NK-92 (cell line): ENCODE measurements around the gene CD58.
"Not testable (repeated sequence)": the region's sequence is repeated elsewhere in the genome, so short reads cannot be mapped to it uniquely, and the experiment has no call there.

Source experiments
- DNase-seq: peaks from one replicate; lab custom pipeline; 2025; ENCODE audit not compliant: unreplicated experiment; lab: John Stamatoyannopoulos, UW

The CD58 gene, protein sequence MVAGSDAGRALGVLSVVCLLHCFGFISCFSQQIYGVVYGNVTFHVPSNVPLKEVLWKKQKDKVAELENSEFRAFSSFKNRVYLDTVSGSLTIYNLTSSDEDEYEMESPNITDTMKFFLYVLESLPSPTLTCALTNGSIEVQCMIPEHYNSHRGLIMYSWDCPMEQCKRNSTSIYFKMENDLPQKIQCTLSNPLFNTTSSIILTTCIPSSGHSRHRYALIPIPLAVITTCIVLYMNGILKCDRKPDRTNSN

DNA sequence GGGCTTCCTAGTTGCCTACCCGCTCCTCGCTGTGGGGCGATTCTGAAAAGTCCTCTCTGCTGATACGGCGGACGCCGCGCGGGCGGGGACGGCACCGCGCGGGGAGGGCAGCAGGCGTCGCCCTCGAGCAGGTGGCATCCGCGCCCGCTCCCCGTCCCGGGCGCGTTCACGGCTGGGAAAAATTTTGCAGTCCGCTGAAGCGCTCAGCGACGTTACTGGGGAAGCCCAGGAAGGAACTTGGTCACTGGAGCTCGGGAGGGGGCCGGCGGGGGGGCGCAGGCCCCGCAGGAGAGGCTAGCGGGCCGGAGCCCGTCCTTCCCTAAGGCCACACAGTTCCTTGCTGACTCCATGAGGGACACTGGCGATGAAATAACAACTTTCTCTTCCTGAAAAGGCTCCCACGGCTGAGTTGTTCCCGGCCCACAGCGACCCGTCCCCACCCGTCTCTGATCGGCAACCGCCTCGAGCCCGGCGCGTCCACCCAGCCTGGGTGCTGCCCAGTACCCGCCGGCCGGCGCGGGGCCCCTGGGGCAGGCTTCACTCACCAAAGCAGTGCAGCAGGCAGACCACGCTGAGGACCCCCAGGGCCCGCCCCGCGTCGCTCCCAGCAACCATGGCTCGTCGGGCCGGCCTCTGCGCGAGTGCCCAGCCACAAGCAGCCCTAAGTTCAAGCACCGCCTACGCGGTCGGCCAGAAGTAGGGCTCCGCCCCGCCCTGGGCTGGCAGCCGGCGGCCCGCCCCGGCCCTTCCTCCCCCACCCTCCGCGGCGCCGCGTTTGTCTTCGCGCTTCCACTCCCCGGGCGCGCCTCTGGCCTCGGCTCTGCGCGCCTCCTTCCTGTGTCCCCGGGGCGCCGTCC lies at the start of gene CD58:
TSS of gene CD58 (minus strand) at position 669 of the 857 bp plus-strand sequence. CDS start at position 615, 54 bp downstream.
- DNase-seq = no peak

DNA sequence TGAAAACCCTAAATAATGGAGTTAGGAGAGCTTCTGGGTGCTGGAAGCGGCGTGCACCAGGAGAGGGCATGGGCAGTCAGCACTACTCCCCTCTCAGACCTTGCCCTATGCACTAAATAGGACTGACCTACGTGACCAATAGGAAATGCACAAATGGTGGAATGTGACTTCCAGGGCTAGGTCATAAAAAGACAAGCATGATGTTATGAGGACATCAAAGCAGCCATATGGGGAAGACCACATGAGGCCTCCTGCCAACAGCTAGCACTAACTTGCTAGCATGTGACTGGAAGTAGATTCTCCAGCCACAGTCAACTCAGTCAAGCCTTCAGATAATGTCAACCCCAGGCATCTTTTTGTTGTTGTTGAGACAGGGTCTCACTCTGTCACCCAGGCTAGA lies 49.6 kb upstream of the CD58 start:
- not testable (repeated sequence) for DNase-seq

DNA sequence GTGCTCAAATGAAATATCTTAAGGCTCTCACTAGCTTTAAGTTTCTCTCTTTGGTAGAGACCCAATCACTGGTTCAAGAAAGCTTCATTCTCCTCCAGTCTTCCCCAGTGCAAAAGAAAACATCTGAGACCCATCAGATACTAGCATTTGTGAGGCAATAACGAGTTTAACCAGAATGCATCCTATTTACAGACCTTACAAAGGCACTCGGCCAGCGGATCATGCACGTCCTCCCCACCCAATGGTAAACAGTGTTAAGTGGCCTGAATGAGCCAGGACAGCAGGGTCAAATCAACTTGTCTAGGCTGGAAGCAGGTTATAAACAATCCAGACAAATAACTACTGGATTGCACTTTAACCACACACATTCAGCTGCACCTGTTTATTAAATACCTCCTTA lies 48.3 kb upstream of the CD58 start:
- DNase-seq = not testable (repeated sequence)

DNA sequence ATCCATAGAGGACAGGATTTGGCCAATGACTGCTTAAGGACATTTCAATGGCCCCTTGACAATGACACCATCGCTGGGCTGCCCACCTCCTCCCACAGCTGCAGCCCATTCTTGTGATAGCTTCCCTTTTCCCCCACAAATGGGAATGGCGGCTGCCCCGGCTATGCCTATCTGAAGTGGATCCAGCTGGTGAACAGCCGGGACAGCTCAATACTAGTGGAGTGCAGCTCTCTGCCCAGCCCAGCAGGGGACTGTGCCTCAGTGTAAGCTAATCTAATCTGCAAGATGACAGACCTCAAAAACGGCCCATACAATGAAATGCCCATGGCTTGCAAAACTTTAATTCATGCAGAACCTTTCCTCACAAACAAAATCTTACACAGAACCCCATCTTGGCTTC lies 47.0 kb upstream of the CD58 start:
- DNase-seq = not testable (repeated sequence)

DNA sequence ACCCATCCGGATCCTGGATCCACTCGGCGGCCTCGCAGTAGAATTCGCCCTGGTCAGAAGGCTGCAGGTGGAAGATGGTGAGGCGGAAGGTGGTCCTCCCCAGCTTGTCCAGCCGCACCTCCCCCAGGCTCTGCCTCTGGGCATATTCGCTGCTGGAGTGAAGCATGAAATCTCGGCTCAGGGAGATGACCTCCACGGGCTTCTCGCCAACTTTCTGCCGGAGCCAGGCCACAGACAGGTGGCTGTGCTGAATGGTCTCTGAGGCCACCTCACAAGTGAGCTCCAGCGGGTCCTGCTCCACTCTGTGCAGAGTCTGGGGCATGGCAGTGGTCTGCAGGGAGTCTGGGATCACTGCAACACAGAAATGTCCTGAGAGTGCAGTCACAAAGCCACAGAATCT lies 43.0 kb upstream of the CD58 start:
- DNase-seq = not testable (repeated sequence)

DNA sequence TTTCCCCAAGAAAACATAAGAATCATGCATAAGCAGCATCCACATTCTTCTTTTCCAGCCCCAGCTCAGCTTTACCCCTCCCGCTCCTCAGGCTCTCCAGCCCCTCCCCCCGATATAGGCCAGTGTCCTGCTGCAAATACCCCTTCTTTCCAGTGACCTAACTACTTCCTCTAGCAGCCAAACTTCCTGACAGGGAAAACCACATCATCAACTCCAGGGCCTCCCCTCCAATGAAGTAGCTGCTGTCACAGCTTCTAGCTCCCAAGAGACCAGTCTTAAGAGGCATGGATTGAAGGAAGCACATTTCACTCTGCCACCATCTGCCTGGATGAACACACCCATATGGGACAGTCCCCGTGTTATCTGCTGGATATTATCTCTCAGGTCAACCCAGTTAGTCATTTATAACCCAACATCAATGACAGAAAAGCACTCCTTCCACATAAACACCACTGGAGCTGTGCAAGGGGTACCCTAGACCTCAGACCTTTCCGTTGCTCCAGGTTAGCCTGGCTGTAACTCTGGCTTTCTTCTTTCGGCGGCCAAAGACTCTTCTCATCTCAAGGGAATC lies 39.1 kb upstream of the CD58 start:
- DNase-seq = not testable (repeated sequence)

DNA sequence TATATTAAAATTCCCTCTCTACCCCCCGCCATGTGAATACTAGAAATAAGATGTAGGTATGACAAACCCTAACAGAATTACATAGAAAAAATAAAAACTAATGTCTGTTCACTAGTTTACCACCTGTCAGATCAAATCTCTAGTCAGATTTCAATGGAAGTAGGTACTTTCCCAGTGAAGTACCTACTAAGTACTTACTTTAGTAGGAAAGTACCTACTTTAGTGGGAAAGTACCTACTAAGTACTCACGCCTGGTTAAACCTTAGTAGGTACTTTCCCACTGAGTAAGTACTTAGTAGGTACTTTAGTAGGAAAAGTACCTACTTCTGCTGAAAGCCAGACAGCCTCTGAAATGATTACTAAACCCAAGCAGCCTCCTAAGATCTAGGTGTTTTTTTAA lies 38.0 kb upstream of the CD58 start:
- DNase-seq = not testable (repeated sequence)

DNA sequence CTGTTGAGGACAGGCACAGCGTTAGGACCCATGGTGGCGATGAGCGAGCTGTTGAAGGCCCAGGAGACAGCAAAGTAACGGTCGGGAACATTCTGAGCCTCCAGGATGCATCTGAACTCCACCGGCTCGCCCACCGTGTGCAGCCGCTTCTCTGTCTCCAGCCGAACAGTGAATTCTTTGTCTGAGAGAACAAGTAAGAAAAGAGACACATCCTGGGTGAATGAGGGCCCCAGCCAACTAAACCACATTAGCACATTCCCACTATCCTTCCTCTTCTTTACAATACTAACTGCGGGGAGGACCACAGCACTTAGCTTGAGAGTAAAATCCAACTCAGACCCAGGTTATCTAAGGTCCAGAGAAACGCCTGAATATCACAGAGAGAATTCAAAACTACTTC lies 37.3 kb upstream of the CD58 start:
- DNase-seq = not testable (repeated sequence)

DNA sequence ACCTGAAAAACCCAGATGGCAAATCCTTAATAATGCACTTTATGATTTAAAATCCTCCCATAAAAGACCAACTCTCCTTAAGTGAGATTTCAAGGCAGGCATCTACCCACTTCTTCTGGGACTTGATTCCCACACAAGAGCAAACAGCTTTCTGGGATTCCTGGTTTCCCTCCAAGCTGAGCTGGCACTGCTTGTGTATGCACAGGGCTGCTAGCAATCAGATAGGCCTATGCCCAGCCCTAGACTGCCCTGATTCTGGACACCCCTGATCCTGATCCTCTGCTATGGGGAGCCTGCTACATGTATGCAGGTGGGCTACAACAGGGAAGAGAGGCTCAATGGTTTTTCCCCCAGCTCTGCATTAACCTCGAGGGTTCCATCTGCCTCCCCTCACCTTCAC lies 36.6 kb upstream of the CD58 start:
- not testable (repeated sequence) for DNase-seq

DNA sequence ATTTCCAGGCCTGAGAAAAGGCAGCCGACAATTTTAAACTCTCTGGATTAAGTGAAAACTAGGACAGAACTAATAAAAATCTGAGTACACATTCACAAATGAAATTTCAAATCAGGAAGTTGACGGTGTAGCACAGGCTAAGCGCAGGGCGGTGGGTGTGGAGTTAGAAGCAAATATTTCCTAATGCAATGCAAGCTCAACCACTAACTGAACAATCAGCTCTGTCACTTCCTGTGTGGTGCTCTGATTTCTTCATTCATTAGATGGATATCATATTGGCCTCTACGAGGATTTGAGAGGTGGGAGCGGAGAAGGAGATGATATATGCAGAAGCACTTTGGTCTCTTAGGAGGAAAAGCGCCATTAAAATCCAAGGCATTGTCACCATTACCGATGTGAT lies 35.2 kb upstream of the CD58 start:
- not testable (repeated sequence) for DNase-seq

DNA sequence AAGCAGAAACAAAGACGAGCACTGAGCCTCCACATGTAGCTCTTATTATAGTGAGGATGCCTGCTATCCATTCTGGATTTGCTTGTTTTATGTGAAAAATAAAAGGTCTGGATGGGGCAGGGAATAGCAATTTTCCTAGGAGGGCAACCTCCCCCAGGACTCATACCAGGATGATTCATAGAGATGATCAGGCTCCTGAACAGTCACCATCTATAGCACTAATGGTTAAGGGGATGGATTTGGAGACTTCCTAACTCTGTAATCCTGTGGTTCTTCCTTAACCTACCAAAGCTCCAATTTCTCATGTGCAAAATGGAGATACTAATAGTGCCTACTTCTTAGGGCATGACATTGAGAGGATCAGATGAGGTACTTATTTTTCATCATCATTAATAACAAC lies 34.5 kb upstream of the CD58 start:
- no peak for DNase-seq

DNA sequence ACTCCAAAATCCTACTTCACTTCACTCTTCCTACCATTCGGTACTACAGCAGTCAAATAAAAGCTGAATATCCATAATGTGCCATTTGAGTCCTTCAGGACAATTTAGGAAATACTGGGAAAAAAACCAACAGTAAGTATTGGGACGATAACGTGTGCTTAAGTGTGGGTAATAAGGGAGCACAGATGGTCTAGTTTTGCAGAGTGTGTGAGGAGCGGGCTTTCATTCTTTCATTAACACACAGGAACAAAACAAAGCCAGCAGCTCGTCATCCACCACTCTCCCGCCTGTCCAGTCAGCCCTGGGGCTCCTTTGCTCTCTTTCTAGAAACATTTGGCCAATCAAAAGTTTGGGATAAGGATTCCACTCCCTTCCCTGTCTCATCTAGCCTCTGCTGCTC lies 33.6 kb upstream of the CD58 start:
- not testable (repeated sequence) for DNase-seq

DNA sequence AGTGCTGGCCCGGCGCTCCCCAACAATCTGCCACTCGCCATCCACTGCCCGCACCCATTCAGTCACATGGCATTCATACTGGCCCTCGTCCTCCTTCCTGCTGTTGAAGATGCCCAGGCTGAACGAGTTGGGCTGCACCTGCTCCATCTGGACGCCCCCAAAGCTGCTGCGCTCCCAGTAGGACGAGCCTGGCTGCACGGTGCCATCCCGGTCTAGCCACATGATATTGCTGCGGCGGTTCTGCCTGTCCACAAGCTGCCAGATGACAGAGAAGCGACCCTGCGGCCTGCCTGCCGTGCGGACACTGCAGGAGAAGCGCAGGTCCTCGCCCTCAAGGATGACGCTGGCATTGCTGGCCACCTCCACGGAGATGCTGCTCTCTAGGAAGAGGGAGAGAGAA lies 32.8 kb upstream of the CD58 start:
- not testable (repeated sequence) for DNase-seq

DNA sequence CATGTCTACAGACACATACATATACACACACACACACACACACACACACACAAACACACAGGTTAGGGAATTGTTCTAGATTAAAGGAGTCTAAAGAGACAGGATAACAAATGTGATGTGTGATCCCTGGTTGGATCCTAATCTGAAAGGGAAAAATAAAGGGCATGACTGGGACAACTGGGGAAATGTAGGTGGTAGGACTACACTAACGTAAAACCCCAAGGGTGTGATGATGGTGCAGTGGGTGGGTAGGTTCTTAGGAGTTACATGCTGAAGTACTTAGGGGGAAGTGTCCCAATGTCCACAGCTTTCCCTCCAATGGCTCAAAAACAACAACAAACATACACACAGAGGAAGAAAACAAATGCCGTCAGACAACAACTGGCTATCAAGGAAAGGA lies 28.5 kb upstream of the CD58 start:
- DNase-seq = not testable (repeated sequence)

DNA sequence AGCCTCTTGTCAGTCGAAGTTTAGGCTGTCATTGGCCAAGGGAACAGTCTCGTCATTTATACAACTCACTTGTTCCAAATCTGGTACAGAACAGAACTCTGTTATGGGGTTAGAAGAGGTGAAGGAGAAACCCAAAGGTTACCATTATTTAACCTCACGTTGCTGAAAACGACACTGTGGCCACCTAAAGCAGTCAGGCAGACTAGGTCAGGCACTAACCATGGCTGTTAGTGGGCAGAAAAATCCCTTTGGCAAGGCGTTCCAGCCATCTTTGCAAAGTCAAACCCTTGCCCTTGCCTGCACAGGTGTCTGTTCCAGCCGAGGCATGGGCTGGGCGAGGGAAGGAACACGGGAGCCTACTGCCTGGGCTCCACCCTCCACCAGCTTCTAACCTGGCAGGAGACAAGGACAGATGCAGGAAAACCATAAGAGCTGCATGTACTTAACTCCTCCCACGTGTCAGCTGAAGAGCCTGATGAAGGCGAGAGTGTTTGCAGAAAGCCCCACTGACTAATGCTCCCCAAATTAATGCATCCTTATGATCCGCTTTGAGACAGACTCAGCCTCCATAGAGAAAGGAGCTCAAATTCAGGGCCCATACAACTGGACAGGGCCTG lies 27.7 kb upstream of the CD58 start:
- DNase-seq = not testable (repeated sequence)

DNA sequence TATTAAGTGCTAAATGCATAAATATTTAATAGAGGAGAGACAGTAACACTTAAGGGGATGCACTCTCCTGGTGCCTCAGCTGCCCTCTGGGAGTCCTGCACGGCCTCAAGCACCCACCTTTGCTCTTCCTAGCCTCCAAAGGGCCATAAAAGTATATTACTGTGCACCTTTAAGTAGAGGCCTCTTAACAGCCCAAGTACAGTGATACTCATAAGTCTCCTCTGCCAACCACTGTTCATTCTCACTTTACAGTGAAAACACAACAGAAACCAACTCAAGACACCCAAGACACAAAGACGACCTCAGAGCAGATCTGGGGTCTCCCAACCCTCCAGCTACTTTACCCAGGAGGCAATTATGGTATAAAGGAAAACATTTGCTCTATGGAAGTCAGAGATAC lies 26.6 kb upstream of the CD58 start:
- not testable (repeated sequence) for DNase-seq

DNA sequence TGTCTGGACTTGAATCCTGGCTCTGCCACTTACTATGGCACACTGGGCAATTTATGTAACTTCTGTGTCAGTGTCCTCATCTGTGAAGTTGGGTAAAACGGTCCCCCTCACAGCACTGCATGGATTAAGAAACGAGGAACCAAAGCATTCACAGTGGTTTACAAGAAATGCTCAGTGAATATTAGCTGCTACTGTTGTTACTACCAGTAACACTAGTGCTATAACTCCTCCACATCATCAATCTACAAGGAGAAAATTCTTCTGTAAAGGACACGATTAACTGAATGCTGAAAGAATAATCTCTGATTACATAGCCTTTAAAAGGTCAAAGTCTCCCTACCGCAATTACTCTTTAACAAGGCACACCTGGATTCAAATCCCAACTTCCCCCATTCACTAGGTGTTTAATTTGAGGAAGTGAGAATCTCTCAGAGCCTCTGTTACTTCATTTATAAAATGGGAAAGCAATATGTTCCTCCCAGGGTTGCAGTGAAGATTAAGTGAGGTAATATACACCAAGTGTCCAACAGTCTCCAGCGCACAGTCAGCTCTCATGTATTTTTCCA lies 26.0 kb upstream of the CD58 start:
- not testable (repeated sequence) for DNase-seq

DNA sequence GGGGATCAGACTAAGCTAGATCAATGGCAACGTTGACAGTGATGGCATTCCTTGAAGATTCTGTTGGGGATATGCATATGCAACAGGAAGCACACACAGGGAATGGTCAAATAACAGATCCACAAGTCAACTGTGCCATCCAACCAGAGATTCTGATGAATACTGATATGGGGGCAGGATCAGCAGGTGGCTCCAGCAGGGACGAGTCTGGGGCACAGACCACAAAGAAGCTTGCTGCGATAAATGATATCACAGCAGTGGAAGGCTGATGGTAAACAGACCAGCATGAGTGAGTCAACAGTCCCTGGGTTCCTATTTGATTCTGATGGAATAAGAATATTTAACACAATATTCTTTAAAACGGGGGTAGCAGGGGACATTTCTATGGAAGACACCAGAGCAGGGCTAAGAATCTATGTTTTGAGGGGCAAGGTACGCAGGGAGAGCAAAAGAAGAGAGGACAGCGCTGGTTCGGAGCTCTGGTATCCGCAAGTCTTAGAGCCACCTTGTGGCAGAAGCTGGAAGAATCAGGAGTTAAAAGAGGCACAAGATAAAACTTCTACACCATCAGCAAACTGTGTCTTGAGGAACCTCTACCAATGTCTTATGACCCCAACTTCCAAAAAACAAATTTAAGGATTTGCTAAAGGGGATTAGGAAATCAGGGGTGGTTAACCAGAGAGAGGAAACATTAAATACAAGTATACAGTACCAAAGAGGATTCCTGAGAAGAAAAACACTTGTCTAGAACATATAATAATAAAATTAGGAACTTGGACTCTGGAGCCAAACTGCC lies 25.3 kb upstream of the CD58 start:
- not testable (repeated sequence) for DNase-seq

DNA sequence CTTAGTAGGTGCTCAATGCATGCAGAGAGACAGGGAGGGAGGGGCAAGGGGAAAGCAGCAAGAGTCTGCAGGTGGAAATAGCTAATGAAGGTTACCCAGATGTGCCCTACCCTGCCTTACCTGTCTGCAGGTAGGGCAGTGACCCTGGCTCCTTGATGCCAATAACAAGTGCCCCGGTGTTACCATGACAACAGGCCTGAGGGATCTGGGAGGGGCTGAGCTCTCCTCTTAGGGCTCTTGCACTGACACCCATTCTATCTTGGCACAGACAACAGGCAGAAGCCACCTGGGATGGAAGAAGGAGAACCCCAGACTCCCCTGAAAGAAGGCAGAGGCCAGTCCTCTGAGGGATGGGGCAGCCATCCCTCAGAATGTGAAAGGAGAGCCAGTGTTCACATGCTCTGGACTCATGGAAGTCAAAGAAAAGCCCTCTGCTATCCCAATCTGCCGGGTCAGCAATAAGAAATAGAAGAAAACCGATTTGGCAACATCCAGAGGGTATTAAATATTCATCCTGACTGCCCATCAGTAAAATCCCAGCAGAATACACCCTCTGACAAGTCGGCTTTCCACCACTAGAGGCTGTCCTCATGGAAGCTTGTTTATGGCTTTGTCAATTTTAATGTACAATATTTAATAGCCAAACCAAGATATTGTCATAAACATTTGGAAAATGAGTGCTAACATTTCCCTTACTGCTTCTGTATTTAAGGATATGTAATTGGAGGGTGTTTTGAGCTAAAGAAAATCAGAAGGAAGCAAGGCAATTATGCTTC lies 24.4 kb upstream of the CD58 start:
- DNase-seq = not testable (repeated sequence)

DNA sequence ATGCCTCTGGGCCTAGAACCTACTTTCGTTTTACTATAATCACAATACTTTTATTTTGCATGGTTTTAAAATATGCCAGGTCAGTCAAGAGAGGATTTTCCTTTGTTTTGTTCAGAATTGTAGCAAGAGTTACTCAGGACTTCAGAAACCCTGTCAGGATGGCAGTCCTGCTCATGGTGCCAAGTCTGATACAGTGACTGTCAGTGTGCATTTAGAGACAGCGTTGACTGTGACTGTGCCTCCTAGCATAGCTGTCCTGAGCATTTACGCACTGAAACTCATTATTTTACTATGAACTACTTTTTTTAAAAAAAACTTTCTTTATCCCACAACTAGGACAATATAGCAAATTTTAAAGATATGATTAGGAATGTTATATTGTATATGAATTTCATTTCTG lies 23.2 kb upstream of the CD58 start:
- DNase-seq = not testable (repeated sequence)
